CD4-positive, alpha-beta T cell (primary cell): ENCODE measurements around the gene AHCYL2. TPM values are rescaled to one million over a fixed set of nuclear protein-coding genes. Genes with fewer than 3 reads are reported as not detected.
A peak's percentile ranks its signal among the peaks of the same experiment; 100 is the strongest.

Source experiments
- ATAC-seq: fragments of 200-7000 bp; cut with Tn5 transposase; one replicate; pipeline ENCODE4 v1.10.0; 2022; ENCODE audit warnings: mild to moderate bottlenecking; ENCODE audit not compliant: poor library complexity
- CTCF ChIA-PET: fragments of 350-600 bp; sonication (Branson Sonifier 250); formaldehyde crosslinking; loops from one replicate; lab custom pipeline; 2021; ENCODE audit warnings: antibody characterized with exemption, inconsistent platforms; lab: Charles Lee
- POLR2A ChIA-PET: fragments of 350-600 bp; sonication (Branson Sonifier 250); formaldehyde crosslinking; loops from one replicate; lab custom pipeline; 2021; ENCODE audit warnings: antibody characterized with exemption, inconsistent platforms; lab: Charles Lee
- DNase-seq, 14 experiments: peaks; one replicate each; pipeline ENCODE4 v3.0.0-alpha.2; 2013 to 2020; ENCODE audit warnings: mixed read lengths in 2 of 14
- H3K27ac ChIP-seq, 2 donors: one replicate each; pipeline versions ENCODE4 v1.5.1 to v1.7.0; 2013; ENCODE audit warnings: low read length in 2 of 2, low read depth in 1 of 2, mild to moderate bottlenecking in 1 of 2
- H3K27me3 ChIP-seq, 2 experiments: 1 replicate in 1 of 2; 2 replicates in 1 of 2; pipeline versions ENCODE4 v1.6.1 to v1.7.0; 2013; ENCODE audit warnings: low read length in 2 of 2, control low read depth in 1 of 2, mild to moderate bottlenecking in 1 of 2, moderate library complexity in 1 of 2; ENCODE audit not compliant: insufficient read depth in 2 of 2, control insufficient read depth in 1 of 2
- H3K36me3 ChIP-seq: one replicate; pipeline ENCODE4 v1.6.1; 2013; ENCODE audit warnings: low read length, control low read depth; ENCODE audit not compliant: insufficient read depth
- H3K4me1 ChIP-seq: one replicate; pipeline ENCODE4 v1.6.1; 2013; ENCODE audit warnings: low read length, control low read depth; ENCODE audit not compliant: insufficient read depth
- H3K4me3 ChIP-seq: one replicate; pipeline ENCODE4 v1.5.1; 2013; ENCODE audit warnings: mild to moderate bottlenecking, low read length, moderate library complexity
- H3K9me3 ChIP-seq, 2 experiments: 1 replicate in 1 of 2; 2 replicates in 1 of 2; pipeline versions ENCODE4 v1.6.1 to v1.7.0; 2013; ENCODE audit warnings: low read length in 2 of 2, mild to moderate bottlenecking in 2 of 2, control low read depth in 1 of 2, moderate library complexity in 1 of 2; ENCODE audit not compliant: control insufficient read depth in 1 of 2, insufficient read depth in 1 of 2
- H3K27ac Mint-ChIP-seq: one replicate; pipeline ENCODE4 v1.8.0; 2020; ENCODE audit warnings: mixed read lengths
- H3K27me3 Mint-ChIP-seq: one replicate; pipeline ENCODE4 v1.8.0; 2021; ENCODE audit warnings: mixed read lengths
- H3K36me3 Mint-ChIP-seq: one replicate; pipeline ENCODE4 v1.8.0; 2021; ENCODE audit warnings: low read depth, mixed read lengths
- H3K4me1 Mint-ChIP-seq: one replicate; pipeline ENCODE4 v1.8.0; 2021; ENCODE audit warnings: low read depth, mixed read lengths
- H3K4me3 Mint-ChIP-seq: one replicate; pipeline ENCODE4 v1.8.0; 2020; ENCODE audit warnings: mild to moderate bottlenecking, mixed read lengths
- H3K9me3 Mint-ChIP-seq: one replicate; pipeline ENCODE4 v1.8.0; 2020; ENCODE audit warnings: mixed read lengths
- intact Hi-C, 2 experiments: fragments of 100-400 bp; cut with DNase I in 1 of 2; cut with micrococcal nuclease in 1 of 2; formaldehyde crosslinking; loops; one replicate each; pipeline versions ENCODE4 v1.15.1 to v1.9.0; 2023 to 2025; cut with DNase I, micrococcal nuclease
- total RNA-seq, 174 experiments: library from RNA in 2 of 174; stranded (reverse) in 2 of 174; gene quantifications; one replicate each; pipeline ENCODE4 v1.2.3 and lab custom pipeline; 2021 to 2026
- TF ChIP-seq, protein P1 (sequence below): fragments of 200-600 bp; IDR thresholded peaks from one replicate; pipeline ENCODE4 v1.8.0; 2022; ENCODE audit warnings: antibody characterized with exemption, mild to moderate bottlenecking

AHCYL2 gene
- total RNA-seq, 2 experiments from 2014 or later: 5.8 to 6.0 TPM

DNA sequence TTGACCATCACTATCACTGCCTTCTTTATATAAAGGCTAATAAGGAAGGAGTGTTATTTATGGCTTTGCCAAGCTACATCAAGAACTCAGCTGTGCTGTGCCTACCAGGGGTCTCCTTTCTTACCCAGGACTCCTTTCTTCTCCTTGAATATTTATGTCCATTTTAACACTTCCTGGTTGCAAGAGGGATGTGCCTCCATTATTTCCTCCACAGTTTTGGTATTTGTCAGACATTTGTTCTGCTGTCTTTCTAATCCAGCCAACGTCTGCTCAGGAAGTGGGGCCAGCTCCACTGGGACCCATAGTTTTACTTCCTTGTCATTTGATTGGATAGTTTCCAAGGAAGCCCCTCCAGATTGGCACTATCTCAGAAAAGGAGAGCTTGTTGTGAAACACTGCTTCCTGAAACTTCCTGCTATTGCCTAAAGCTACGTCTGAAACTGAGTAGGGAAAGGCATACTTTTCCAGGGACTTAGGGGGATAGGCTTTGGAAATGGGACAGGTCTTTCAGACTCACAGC is 202.8 kb downstream of the AHCYL2 start:
- Histone ChIP-seq H3K9me3 (no peaks in the 10 kb centered on the region), H3K27ac (no peak overlapping the region), H3K36me3 (peaks cover 24% of the 10 kb centered on the region), H3K27me3 (peaks cover 0 to 1% of the 10 kb centered on the region in 2 experiments), H3K4me1 (no peaks in the 10 kb centered on the region), H3K4me3 (no peak overlapping the region)
- Mint-ChIP-seq H3K27me3 (peaks cover 2% of the 10 kb centered on the region), H3K36me3 (peaks cover 60% of the 10 kb centered on the region), H3K27ac (no peak overlapping the region), H3K4me3 (no peak overlapping the region), H3K4me1 (peaks cover 13% of the 10 kb centered on the region), H3K9me3 (no peaks in the 10 kb centered on the region)
- TF ChIP-seq, protein P1, sequence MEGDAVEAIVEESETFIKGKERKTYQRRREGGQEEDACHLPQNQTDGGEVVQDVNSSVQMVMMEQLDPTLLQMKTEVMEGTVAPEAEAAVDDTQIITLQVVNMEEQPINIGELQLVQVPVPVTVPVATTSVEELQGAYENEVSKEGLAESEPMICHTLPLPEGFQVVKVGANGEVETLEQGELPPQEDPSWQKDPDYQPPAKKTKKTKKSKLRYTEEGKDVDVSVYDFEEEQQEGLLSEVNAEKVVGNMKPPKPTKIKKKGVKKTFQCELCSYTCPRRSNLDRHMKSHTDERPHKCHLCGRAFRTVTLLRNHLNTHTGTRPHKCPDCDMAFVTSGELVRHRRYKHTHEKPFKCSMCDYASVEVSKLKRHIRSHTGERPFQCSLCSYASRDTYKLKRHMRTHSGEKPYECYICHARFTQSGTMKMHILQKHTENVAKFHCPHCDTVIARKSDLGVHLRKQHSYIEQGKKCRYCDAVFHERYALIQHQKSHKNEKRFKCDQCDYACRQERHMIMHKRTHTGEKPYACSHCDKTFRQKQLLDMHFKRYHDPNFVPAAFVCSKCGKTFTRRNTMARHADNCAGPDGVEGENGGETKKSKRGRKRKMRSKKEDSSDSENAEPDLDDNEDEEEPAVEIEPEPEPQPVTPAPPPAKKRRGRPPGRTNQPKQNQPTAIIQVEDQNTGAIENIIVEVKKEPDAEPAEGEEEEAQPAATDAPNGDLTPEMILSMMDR: no peak
- DNase-seq: no peak
- POLR2A ChIA-PET: no interaction called here
- CTCF ChIA-PET: no interaction called here
- intact Hi-C loops: loop anchor here in 1 of 2 experiments (2.0 kb wide), 1 partner anchor 13 kb away; no protein-coding TSS in a partner anchor
- ATAC-seq: no peak

DNA sequence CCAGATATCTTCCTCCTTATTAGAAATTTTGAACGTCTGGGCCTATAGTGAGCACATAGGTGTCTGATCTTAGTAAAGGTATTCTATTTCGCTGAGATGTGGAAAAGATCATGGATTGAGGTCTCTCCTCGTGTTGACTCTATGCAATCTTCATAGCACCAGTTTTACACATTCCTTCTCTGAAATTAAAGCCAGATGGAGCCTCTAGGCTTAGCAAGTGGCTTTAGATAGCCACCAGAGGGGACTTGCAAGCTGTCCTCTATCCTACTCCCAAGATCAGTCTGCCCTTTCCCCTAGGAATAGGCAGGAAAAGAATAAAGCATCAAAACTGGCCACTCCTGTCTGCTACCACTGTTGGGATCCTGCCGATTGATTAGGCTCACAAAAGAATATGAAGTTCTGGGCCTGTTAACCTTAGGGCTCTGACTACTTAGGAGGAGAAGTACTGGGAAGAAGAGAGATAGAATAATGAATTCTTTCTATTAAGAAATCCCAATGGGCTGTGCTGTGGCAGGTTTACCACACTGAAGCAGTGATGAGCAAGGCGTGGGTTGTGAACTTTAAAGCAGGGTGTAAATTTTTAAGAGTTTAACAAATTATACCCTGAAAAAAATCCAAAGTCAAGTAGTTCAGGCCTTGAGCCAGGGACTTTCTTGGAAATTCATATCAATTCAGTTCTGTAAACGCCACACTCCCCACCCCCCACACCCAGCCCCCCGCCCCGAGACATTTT is 207.2 kb downstream of the AHCYL2 start:
- intact Hi-C loops: loop anchor here in 1 of 2 experiments (5.0 to 10.0 kb wide), 4 partner anchors 70 to 567 kb away; partner anchors contain the start of genes AHCYL2, ATP6V1F and SMKR1
- TF ChIP-seq, protein P1: no peak
- no peak overlapping the region for H3K27ac ChIP-seq
- ChIA-PET CTCF (no interaction called here), POLR2A (no interaction called here)
- H3K9me3 Mint-ChIP-seq: no peaks in the 10 kb centered on the region
- H3K27ac Mint-ChIP-seq: no peak overlapping the region
- H3K36me3 Mint-ChIP-seq: peaks cover 22% of the 10 kb centered on the region
- peaks cover 19% of the 10 kb centered on the region for H3K4me1 ChIP-seq
- peaks cover 15 to 26% of the 10 kb centered on the region in 2 experiments for H3K27me3 ChIP-seq
- no peak overlapping the region for H3K4me3 ChIP-seq
- peaks cover 35% of the 10 kb centered on the region for H3K27me3 Mint-ChIP-seq
- no peak overlapping the region for H3K4me3 Mint-ChIP-seq
- DNase-seq (no peak), ATAC-seq (no peak)
- no peaks in the 10 kb centered on the region for H3K36me3 ChIP-seq
- H3K4me1 Mint-ChIP-seq: peaks cover 23% of the 10 kb centered on the region
- no peaks in the 10 kb centered on the region for H3K9me3 ChIP-seq

DNA sequence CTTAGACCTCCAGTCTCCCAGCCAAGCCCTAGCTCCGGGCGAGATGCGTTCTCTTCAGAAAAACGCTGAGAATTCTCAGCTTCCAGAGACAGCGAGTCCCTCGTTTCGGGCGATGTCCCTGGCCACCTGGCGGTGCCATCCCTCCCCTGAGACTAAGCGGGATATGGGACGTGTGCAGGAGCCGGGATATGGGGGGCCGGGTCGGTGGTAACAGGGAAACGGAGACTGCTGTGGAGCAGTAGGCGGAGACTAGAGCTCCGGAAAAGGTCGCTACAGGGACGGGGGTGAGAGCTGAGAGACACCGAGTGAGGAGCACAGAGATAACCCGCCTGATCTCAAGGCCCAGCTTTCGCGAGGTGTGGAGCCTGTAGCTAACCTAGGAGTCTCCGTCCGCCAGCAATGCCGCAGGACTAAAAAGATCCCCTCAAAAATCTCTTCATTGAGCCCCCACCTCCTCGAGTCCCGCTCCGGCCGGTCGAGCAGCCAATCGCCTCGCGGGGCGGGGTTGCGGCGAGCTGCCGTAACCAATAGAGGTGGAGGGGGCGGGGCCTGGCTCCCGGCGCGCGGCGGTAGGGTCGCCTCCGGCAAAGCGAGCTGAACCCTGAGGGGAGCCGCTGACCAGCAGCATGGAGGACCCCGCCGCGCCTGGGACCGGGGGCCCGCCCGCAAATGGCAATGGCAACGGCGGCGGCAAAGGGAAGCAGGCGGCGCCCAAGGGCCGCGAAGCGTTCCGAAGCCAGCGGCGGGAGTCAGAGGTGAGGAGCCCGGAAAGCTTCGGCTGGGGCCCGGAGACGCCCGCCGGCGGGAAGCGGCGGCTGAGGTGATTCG is 209.2 kb downstream of the AHCYL2 start, which contains the start of gene STRIP2:
Gene STRIP2, plus strand, starts transcription at position 586 of the 828 bp plus-strand sequence. Its CDS starts 41 bp downstream, at position 627.
- H3K9me3 ChIP-seq: no peaks in the 10 kb centered on the region
- H3K36me3 ChIP-seq: no peaks in the 10 kb centered on the region
- POLR2A ChIA-PET: interaction anchor here (0.6 to 1.5 kb wide), 8 partner anchors 8 to 177 kb away, joined by 3 to 7 read pairs (median 4); partner anchors contain the start of gene NRF1
- peaks cover 5% of the 10 kb centered on the region for H3K36me3 Mint-ChIP-seq
- H3K27ac Mint-ChIP-seq: peak within 1 kb of the TSS; percentile 34
- intact Hi-C loops: loop anchor here in 1 of 2 experiments (5.0 to 10.0 kb wide), 4 partner anchors 68 to 569 kb away; partner anchors contain the start of genes AHCYL2, ATP6V1F and SMKR1
- no peak within 1 kb of the TSS for H3K27ac ChIP-seq
- H3K9me3 Mint-ChIP-seq: no peaks in the 10 kb centered on the region
- H3K27me3 Mint-ChIP-seq: peaks cover 35% of the 10 kb centered on the region
- peaks cover 15 to 30% of the 10 kb centered on the region in 2 experiments for H3K27me3 ChIP-seq
- CTCF ChIA-PET: interaction anchor here (1.0 to 1.6 kb wide), 4 partner anchors 66 to 396 kb away, joined by 3 to 4 read pairs (median 3); no protein-coding TSS in a partner anchor
- peak; percentile 94 for ATAC-seq
- peak; percentile 68 to 92 (median 84) for DNase-seq
- peaks cover 19% of the 10 kb centered on the region for H3K4me1 ChIP-seq
- peak within 1 kb of the TSS; percentile 95 for H3K4me3 Mint-ChIP-seq
- H3K4me1 Mint-ChIP-seq: peaks cover 23% of the 10 kb centered on the region
- TF ChIP-seq, protein P1: peak; percentile 16
- peak within 1 kb of the TSS; percentile 88 for H3K4me3 ChIP-seq
